HUES48 (cell line): ENCODE measurements around the gene MICAL3.

Experiments
- H3K27ac ChIP-seq: one replicate; pipeline ENCODE4 v1.7.0; 2013; ENCODE audit warnings: low read depth, low read length, inconsistent platforms
- H3K27me3 ChIP-seq: 2 replicates; pipeline ENCODE4 v1.6.1; 2013; ENCODE audit warnings: mild to moderate bottlenecking, low read length; ENCODE audit not compliant: control insufficient read depth, insufficient read depth
- H3K36me3 ChIP-seq: 2 replicates; pipeline ENCODE4 v1.6.1; 2013; ENCODE audit warnings: low read length; ENCODE audit not compliant: control insufficient read depth, insufficient read depth
- H3K4me1 ChIP-seq: 2 replicates; pipeline ENCODE4 v1.6.1; 2013; ENCODE audit warnings: mild to moderate bottlenecking, low read length; ENCODE audit not compliant: control insufficient read depth, insufficient read depth
- H3K4me3 ChIP-seq: 2 replicates; pipeline ENCODE4 v1.5.1; 2013; ENCODE audit warnings: mild to moderate bottlenecking, low read depth, low read length
- H3K9ac ChIP-seq: 2 replicates; pipeline ENCODE4 v1.6.1; 2013; ENCODE audit warnings: mild to moderate bottlenecking, low read depth, low read length, moderate library complexity
- H3K9me3 ChIP-seq: 2 replicates; pipeline ENCODE4 v1.6.1; 2013; ENCODE audit warnings: low read length; ENCODE audit not compliant: control insufficient read depth, insufficient read depth

Gene MICAL3

GRCh38 chr22:17785185-17786184 lies 238.9 kb downstream of the MICAL3 start:
- H3K27ac ChIP-seq, result no peak overlapping the region
- H3K9me3 ChIP-seq, result no peaks in the 10 kb centered on the region
- H3K4me1 ChIP-seq, result no peaks in the 10 kb centered on the region
- no peak overlapping the region for H3K9ac ChIP-seq
- no peaks in the 10 kb centered on the region for H3K27me3 ChIP-seq
- H3K36me3 ChIP-seq, result peaks cover 4% of the 10 kb centered on the region; the same call in 1 of the 2 replicates
- H3K4me3 ChIP-seq, result no peak overlapping the region

DNA sequence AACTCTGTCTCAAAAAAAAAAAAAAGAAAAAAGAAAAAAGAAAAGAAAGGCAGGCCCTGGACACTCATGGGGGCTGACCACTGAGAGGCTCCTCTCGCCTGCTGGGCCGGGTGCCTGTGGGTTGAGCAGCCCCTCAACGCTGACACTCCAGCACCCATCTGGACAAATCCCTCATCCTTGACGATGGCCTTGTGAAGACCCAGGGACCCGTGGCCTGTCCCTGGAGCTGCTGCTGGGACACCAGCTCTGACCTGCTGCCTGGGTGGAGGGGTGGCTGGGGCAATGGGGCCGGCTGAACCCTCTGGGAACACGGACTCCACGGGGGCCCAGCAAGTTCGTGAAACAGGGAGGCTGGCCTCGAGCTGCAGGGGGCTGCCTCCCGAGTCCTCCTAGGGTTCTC lies 239.6 kb downstream of the MICAL3 start:
- no peaks in the 10 kb centered on the region for H3K9me3 ChIP-seq
- no peaks in the 10 kb centered on the region for H3K4me1 ChIP-seq
- no peak overlapping the region for H3K4me3 ChIP-seq
- H3K9ac ChIP-seq, result no peak overlapping the region
- no peak overlapping the region for H3K27ac ChIP-seq
- H3K27me3 ChIP-seq, result no peaks in the 10 kb centered on the region
- peaks cover 4% of the 10 kb centered on the region; the same call in 1 of the 2 replicates for H3K36me3 ChIP-seq

DNA sequence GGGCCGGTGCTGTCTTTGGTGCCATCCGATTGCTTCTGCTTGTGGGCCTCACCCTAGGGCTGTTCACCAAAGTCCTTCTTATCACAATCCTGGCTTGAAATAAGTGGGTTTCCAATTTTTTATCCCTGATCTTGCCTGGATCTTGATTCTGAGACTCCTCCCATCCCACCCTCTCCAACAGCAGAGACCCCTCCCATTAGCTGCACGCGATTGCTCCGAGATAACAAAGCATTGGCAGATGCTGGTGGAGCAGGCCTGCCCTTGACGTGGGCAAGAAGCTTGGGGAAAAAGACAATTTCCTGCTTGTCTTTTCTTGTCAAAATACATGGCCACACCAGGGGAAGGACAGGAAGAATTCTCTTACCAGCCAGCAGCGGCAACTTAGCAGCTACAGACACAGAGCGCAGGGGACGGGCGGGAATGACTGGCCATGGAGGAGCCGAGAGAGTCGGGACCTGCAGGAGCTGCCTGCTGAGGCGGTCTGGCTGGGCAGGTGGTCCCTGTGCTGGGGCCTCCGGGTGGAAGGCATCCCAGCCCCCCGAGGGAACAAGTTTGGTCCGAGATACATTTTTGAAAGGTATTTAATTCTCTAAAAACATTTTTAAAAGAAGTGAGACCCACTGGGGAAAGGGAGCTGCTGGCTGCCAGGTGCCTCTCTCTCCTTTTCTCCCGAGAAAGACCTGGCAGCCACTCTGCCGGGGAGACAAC lies 240.4 kb downstream of the MICAL3 start:
- Histone ChIP-seq H3K4me3 (no peak overlapping the region), H3K27me3 (no peaks in the 10 kb centered on the region), H3K9ac (no peak overlapping the region), H3K4me1 (no peaks in the 10 kb centered on the region), H3K36me3 (peaks cover 4% of the 10 kb centered on the region; the same call in 1 of the 2 replicates), H3K9me3 (no peaks in the 10 kb centered on the region), H3K27ac (no peak overlapping the region)

- H3K36me3 ChIP-seq, result peaks cover under 1% of the 10 kb centered on the region; the same call in 1 of the 2 replicates
- no peaks in the 10 kb centered on the region for H3K27me3 ChIP-seq
- no peaks in the 10 kb centered on the region for H3K4me1 ChIP-seq
- no peak overlapping the region for H3K9ac ChIP-seq
- no peak overlapping the region for H3K27ac ChIP-seq
- H3K9me3 ChIP-seq, result no peaks in the 10 kb centered on the region
- no peak overlapping the region for H3K4me3 ChIP-seq
Measured at GRCh38 chr22:17783312-17783711, 241.0 kb downstream of the MICAL3 start.

DNA sequence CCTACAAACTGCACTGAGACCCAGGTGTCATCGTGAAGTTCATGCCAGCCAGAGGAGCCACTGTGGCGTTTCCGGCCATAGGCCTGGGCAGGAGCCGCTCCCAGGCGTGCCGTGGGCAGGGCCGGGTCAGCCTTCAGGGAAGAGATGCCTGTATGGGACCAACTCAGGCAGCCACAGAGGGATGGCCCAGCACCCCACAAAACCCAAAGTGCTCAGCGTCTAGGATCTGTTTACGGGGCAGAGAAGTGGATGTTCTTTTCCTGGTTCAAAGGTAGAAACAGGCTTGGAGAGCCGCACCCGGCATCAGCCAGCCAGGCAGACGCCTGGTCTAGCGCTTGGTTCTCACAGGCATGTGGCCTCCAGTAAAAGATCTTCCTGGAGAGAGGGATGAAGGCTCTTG lies 241.7 kb downstream of the MICAL3 start:
- Histone ChIP-seq H3K27me3 (no peaks in the 10 kb centered on the region), H3K9me3 (no peaks in the 10 kb centered on the region), H3K9ac (no peak overlapping the region), H3K4me1 (no peaks in the 10 kb centered on the region), H3K27ac (no peak overlapping the region), H3K36me3 (no peaks in the 10 kb centered on the region), H3K4me3 (no peak overlapping the region)

DNA sequence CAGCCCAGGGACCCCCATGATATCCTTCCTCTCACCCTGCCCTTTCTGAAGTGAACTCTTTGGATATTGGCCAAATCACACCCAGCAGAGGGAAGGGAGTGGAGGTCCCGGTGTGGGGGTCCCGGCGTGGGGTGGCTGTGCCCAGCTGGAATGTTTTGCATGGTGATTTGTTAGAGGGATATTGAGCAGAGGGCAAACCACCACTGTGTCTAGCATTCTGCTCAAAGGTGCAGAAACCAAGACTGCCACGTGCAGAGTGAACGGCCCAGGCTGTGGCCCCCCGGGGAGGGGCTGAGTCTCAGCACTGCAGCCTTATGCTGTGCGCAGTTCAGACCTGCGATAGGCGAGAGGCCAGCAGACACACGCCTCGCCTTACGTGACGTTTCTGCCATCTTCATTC lies 242.2 kb downstream of the MICAL3 start:
- no peaks in the 10 kb centered on the region for H3K27me3 ChIP-seq
- no peak overlapping the region for H3K9ac ChIP-seq
- no peaks in the 10 kb centered on the region for H3K9me3 ChIP-seq
- H3K36me3 ChIP-seq, result no peaks in the 10 kb centered on the region
- no peaks in the 10 kb centered on the region for H3K4me1 ChIP-seq
- no peak overlapping the region for H3K27ac ChIP-seq
- H3K4me3 ChIP-seq, result no peak overlapping the region

DNA sequence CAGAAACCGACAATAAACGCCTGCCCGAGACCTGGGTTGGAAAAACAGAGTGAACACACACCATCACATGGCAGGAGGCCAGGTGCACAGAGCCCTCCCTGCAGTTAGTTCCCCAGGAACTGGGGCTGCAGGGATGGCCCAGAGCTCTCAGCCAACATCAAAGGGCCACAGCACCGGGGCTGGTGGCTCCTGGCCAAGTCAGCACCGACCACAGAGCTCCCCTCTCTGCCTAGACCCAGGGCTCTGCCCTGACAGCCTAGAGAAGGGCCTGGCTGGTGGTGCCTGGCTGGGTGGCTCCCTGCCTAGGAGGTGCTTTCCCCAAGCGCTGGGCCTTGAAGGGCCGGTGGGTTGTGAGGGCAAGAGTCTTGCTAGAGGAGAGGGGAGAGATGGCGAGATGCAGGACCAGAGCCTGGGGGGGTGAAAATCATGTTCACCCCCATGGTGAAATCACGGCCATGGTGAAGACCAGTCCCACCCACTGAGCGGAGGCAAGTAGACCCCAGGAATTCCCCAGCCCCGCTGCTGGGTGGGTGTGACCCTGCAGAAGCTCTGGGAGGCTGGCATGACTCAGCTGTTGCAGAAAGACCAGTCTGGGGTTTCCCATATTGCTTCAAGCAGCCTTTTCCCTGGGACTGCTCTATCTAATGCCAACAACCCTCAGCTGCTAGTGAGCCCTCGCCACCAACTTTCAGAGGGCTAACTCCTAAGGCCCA lies 242.9 kb downstream of the MICAL3 start:
- no peaks in the 10 kb centered on the region for H3K4me1 ChIP-seq
- no peak overlapping the region for H3K9ac ChIP-seq
- H3K9me3 ChIP-seq, result no peaks in the 10 kb centered on the region
- H3K27me3 ChIP-seq, result no peaks in the 10 kb centered on the region
- no peaks in the 10 kb centered on the region for H3K36me3 ChIP-seq
- no peak overlapping the region for H3K27ac ChIP-seq
- H3K4me3 ChIP-seq, result no peak overlapping the region

GRCh38 chr22:17780741-17781318 lies 243.5 kb downstream of the MICAL3 start:
- H3K9ac ChIP-seq, result no peak overlapping the region
- H3K27ac ChIP-seq, result no peak overlapping the region
- H3K4me1 ChIP-seq, result no peaks in the 10 kb centered on the region

GRCh38 chr22:17780116-17780740 lies 244.1 kb downstream of the MICAL3 start:
- Histone ChIP-seq H3K27me3 (0 out of 2 replicates have a peak, but pooled peaks cover under 1% of the 10 kb centered on the region), H3K4me1 (no peaks in the 10 kb centered on the region), H3K36me3 (no peaks in the 10 kb centered on the region), H3K9ac (no peak overlapping the region), H3K9me3 (no peaks in the 10 kb centered on the region), H3K27ac (no peak overlapping the region), H3K4me3 (no peak overlapping the region)

More at GRCh38 chr22:17780741-17781318, 243.5 kb downstream of the MICAL3 start:
- H3K27me3 ChIP-seq, result no peaks in the 10 kb centered on the region
- H3K9me3 ChIP-seq, result no peaks in the 10 kb centered on the region
- no peaks in the 10 kb centered on the region for H3K36me3 ChIP-seq
- no peak overlapping the region for H3K4me3 ChIP-seq
